HG02588 (cell line): Measurements from ENCODE around the gene UACA.

Experiments used
- ATAC-seq: cut with Tn5 transposase; IDR thresholded peaks from one replicate; pipeline ENCODE4 v1.9.1; 2021; ENCODE audit warnings: mild to moderate bottlenecking, moderate library complexity; ENCODE audit not compliant: unreplicated experiment

The UACA gene

GRCh38 chr15:70605606-70606410 lies 157.6 kb downstream of the UACA start:
- ATAC-seq: no peak

GRCh38 chr15:70604666-70605315 lies 158.6 kb downstream of the UACA start:
- ATAC-seq: no peak
